HG02852 (cell line): ENCODE data around the gene CPNE4.

Experiments
- ATAC-seq: cut with Tn5 transposase; IDR thresholded peaks from one replicate; pipeline ENCODE4 v1.9.1; 2021; ENCODE audit warnings: mild to moderate bottlenecking, moderate library complexity; ENCODE audit not compliant: unreplicated experiment

CPNE4 gene

GRCh38 chr3:131883711-131884407 lies 151.0 kb downstream of the CPNE4 start:
- ATAC-seq = no peak

GRCh38 chr3:131883086-131883485 lies 151.7 kb downstream of the CPNE4 start:
- ATAC-seq = no peak

- no peak for ATAC-seq
Observed at GRCh38 chr3:131881777-131882176, 153.0 kb downstream of the CPNE4 start.

GRCh38 chr3:131880948-131881347 lies 153.9 kb downstream of the CPNE4 start:
- no peak for ATAC-seq

- ATAC-seq = no peak
Observed at GRCh38 chr3:131868203-131868602, 166.6 kb downstream of the CPNE4 start.

- ATAC-seq = no peak
Observed at GRCh38 chr3:131856171-131856570, 178.6 kb downstream of the CPNE4 start.

- no peak for ATAC-seq
Observed at GRCh38 chr3:131850223-131850622, 184.6 kb downstream of the CPNE4 start.

- no peak for ATAC-seq
Observed at GRCh38 chr3:131849616-131850015, 185.2 kb downstream of the CPNE4 start.

GRCh38 chr3:131847966-131848510 lies 186.8 kb downstream of the CPNE4 start:
- ATAC-seq = no peak

- ATAC-seq = no peak
Observed at GRCh38 chr3:131846296-131846924, 188.4 kb downstream of the CPNE4 start.

- ATAC-seq = no peak
Observed at GRCh38 chr3:131843174-131843573, 191.6 kb downstream of the CPNE4 start.

- ATAC-seq = no peak
Observed at GRCh38 chr3:131840156-131840797, 194.5 kb downstream of the CPNE4 start.

- no peak for ATAC-seq
Observed at GRCh38 chr3:131835906-131836305, 198.9 kb downstream of the CPNE4 start.

- no peak for ATAC-seq
Observed at GRCh38 chr3:131831608-131832007, 203.2 kb downstream of the CPNE4 start.

- no peak for ATAC-seq
Observed at GRCh38 chr3:131821191-131821762, 213.5 kb downstream of the CPNE4 start.

GRCh38 chr3:131819381-131820055 lies 215.3 kb downstream of the CPNE4 start:
- ATAC-seq = no peak

GRCh38 chr3:131812433-131812832 lies 222.4 kb downstream of the CPNE4 start:
- ATAC-seq = no peak

GRCh38 chr3:131811481-131811880 lies 223.3 kb downstream of the CPNE4 start:
- no peak for ATAC-seq

GRCh38 chr3:131807822-131808221 lies 227.0 kb downstream of the CPNE4 start:
- no peak for ATAC-seq

- ATAC-seq = no peak
Observed at GRCh38 chr3:131806736-131807135, 228.1 kb downstream of the CPNE4 start.

- ATAC-seq = no peak
Observed at GRCh38 chr3:131804565-131805133, 230.2 kb downstream of the CPNE4 start.
